HG03565 (cell line): ENCODE data around the gene SFTPD.
"Not testable (repeated sequence)": the region's sequence is repeated elsewhere in the genome, so short reads cannot be mapped to it uniquely, and the experiment has no call there.

Experiments used
- ATAC-seq: cut with Tn5 transposase; IDR thresholded peaks from one replicate; pipeline ENCODE4 v1.9.1; 2021; ENCODE audit warnings: mild to moderate bottlenecking, moderate library complexity; ENCODE audit not compliant: unreplicated experiment

The SFTPD gene

GRCh38 chr10:79948976-79949722, at the start of gene SFTPD:
Gene SFTPD, minus strand, starts transcription at chr10:79949105. Its CDS starts 2,446 bp downstream, at chr10:79946659.
- no peak for ATAC-seq

DNA sequence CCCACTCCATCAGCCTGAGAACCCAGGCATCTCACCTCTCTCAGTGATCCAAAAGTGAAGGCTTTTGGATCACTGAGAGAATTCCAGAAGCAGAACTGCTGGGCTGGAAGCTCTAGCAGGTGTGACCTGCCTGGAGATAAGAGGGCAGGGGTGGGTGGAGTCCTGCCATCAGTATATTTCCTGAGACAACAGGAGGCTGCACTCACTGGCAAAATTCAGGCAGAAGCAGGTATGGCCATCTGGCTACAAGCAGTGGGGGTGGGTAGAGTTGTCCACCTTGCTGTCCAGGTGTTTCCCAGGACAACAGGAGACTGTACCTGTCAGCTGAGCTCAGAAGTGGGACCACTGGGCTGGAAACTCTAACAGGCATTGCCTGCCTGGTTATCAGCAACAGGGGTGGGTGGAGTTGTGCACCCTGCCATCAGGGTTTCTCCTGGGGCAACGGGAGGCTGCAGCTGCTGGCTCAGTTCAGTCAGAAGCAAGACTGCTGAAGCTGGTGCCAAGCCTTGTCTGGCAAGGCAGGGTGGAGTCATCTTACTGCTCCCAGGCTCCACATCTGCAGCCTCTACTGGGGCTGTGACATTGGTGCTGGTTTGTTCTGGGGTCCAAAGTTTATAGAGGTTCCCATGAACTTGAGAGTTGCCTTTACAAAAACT, 47.2 kb upstream of the SFTPD start:
- ATAC-seq = no peak

- ATAC-seq = no peak
Measured at GRCh38 chr10:79994556-79994955, 45.7 kb upstream of the SFTPD start.

GRCh38 chr10:79988199-79988598, 39.3 kb upstream of the SFTPD start:
- not testable (repeated sequence) for ATAC-seq

GRCh38 chr10:79986661-79987060, 37.8 kb upstream of the SFTPD start:
- ATAC-seq = not testable (repeated sequence)

DNA sequence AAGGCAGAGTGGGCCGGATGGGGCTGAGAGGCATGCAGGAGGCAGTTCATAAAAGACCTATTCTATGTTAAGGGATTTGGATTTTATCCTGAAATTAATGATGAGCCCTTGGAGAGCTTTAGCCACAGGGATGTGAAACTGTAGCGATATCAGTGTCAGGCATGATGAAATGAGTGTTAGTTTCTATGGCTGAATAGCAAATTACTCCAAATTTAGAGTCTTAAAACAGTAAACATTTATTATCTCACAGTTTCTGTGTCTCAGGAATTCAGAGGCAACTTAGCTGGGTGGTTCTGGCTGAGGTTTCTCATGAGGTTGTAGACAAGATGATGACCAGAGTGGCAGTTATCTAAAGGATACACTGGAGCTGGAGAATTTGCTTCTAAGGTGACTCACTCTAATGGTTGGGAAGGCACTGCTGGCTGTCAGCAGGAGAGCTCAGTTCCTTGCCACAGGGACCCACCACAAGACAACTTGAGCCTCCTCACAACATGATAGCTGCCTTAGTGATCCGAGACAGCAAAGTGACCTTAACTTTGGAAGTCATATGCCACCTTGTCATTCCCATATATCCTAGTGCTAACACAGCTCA, 36.7 kb upstream of the SFTPD start:
- ATAC-seq = no peak

- peak; percentile 84 for ATAC-seq
Measured at GRCh38 chr10:79984851-79985250, 35.9 kb upstream of the SFTPD start.

- no peak for ATAC-seq
Measured at GRCh38 chr10:79983286-79983909, 34.5 kb upstream of the SFTPD start.

GRCh38 chr10:79982861-79983260, 34.0 kb upstream of the SFTPD start:
- ATAC-seq = no peak

DNA sequence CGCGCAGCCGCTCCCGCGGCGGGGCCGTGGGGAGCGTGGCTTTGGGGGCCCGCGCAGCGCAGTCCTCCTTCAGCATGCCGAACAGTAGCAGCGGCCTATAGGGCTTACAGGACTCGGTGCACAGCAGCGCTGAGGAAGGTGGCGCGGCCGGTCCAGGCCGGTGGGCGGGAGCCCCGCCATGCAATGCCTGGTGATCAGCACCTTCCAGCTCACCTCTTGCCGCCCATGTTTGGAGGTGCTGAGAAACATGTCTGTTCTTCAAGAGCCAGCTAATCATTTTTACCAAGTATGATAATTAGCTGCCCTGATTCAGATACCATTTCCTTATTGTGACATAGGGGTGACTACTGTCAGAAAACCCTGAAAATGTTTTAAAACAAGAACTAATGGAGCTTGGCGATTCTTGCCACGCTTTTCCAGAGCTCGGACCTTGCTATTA, 33.5 kb upstream of the SFTPD start:
- ATAC-seq = no peak

DNA sequence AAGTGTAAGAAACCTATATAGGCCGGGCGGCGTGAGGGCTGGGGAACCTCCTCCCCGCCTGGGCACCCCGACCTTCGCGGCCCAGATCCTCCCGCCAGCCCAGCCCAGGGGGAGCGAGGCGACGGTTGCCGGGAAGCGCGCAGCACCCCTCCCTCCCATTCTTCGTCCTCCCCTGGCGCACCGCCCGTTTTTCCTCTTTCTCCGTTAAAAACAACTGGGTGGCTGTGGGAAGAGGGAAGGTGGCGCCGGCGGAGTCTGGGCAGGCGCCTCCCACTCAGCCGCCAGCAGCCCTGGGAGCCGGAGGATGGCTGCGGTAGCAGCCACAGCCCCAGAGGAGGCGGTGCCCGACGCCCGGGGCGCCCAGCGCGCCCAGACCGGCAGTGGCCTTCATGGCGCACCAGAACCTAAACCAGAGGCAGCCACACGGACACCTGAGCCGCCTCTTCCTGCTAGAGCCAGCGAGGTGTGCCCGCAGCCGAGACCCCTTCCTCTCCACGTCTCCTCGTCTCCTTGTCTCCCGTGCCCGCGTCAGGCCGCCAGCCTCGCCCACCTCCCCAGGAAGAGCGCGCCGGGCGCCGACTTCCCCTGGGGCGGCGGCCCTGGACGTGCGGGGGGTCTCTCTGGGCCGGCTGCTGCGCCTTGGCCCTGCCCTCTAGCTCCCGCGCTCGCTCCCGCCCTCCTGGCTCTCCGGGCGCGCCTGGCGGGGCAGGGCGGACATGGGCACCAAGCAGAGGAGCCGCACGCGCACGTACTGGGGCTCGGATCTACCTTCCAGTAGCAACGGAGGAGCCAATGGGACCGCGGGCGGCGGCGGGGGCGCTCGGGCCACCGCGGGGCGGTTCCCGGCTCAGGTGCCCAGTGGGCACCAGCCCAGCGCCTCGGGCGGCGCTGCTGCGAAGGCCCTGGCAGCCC, 32.8 kb upstream of the SFTPD start:
- no peak for ATAC-seq

GRCh38 chr10:79980711-79981110, 31.8 kb upstream of the SFTPD start:
- ATAC-seq = no peak

- ATAC-seq = no peak
Measured at GRCh38 chr10:79979976-79980687, 31.2 kb upstream of the SFTPD start.

GRCh38 chr10:79979310-79979975, 30.5 kb upstream of the SFTPD start:
- ATAC-seq = no peak

- ATAC-seq = no peak
Measured at GRCh38 chr10:79976999-79977398, 28.1 kb upstream of the SFTPD start.

GRCh38 chr10:79970062-79970461, 21.2 kb upstream of the SFTPD start:
- no peak for ATAC-seq

DNA sequence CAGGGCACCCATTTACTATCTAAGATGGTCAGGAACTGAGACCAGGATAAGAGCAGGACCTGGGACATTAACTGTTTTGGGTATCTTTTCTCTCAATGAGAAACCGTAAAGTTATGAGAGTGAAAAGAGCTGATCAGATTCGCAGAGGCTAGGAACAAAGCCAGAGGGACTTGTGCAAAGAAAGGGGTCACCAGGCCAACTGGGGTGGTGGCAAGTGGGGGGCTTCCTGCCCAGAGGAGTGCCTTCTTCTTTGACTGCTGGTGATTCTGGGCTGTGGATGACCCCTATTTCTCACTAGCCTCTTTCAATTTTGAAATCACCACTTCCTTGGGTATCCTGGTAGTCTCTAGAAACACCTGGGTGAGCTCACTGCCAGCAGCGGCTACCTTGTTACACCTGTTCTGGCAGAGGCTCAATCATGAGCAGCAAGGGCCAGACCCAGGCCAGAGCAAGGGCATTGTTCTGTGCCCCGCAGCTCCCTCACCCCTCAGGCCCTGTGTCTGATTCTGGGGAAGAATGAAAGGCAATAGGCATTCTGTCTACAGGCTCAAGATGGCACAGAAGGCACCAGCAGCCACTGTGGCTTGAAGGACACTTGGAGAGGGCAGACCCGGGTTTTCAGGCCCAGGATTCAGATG, 999 bp downstream of the SFTPD start:
- no peak for ATAC-seq

DNA sequence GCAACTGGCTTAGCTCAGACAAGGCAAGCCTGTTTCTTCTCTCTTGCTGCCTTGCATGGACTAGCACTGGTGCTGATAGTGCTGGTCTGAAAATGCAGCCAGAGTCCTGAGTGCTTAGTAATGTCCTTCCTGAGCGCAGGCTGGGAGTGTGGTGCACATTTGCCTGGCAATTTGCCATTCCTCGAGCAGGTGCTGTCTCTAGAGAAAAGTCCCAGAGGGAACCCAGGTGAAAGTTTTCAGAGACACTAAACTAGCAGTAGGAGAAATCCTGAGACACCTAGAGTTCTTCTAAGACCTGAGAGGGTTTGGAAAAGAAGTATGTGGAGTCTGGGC, 1.9 kb downstream of the SFTPD start:
- ATAC-seq = no peak
